HuH-7 (cell line): ENCODE measurements around the gene DRGX.

Source experiments
- DNase-seq: peaks from one replicate; pipeline ENCODE4 v3.0.0; 2011; ENCODE audit warnings: low spot score

Gene DRGX

DNA sequence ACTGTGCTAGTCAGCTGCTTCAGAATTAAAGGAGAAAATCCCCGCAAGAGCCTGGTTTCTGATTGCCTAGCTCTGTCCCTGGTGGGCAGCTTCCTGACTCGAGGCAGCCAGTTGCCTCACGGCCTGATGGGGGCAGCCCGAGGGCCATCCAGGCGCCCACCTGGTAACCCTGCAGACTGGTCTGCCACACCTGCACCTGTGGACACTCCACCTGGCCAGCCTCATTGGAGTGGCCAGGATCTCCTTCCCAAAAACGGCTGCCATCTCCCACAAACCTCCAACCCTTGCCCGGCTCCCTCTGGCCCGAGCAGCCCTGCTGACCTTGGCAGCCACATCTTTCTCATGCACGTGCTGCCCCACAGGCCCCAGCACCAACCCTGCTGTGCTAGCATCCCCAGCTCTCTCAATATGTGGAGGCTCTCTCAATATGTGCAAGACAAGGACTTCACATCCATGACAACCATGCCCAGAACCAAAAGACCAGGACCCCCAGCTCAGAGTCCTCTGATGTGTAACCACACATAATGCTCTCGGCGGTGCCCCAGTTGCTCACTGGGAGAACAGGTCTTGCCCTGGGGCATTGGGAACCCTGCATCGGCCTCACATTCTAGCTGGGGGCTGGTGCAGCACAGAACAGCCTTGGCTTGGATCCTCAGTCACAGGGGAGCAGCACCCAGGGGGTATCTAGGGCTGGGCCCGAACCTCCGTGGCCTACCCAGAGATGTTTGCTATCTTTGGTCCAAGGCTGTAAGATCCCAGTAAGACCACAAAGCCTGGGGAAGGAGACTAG is 14.6 kb downstream of the DRGX start:
- DNase-seq, result no peak

DNA sequence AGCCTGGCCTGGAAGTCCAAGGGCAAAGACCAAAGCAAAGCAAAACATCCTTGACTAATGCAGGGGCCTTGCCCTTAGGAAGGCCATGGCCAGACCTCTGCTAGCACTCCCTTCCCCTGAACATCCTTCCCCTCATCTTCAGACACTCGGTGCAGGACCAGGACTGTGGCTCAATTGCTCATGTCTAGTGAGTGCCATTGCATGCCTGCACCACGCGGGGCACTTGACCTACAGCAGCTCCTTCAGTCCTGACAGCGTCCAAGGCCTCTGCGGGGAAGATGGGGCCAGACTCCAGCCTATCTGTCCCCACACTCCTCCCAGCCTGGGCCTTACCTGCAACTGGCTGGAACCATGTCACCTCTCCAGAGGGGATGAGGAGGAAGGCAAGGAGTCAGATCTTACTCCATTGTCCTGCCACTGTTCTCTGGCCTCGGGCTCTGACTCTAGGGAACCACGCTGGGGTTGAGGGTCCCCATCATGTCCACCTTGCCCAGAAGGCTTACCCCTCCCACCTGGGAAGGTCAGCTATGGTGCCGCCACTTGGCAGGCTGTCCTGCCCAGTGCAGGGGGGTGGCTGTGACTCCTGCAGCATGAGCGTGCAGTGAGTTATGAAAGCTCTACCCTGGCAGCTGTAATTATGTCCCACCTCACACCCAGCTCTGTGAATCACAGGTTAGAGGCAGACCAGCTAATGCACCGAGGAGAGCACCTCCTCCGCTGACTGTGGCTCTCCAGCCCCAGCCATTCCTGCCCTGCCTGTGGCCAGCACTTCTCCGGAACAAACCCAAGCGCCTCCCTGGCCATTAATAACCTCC is 16.1 kb downstream of the DRGX start:
- peak; percentile 57 for DNase-seq

DNA sequence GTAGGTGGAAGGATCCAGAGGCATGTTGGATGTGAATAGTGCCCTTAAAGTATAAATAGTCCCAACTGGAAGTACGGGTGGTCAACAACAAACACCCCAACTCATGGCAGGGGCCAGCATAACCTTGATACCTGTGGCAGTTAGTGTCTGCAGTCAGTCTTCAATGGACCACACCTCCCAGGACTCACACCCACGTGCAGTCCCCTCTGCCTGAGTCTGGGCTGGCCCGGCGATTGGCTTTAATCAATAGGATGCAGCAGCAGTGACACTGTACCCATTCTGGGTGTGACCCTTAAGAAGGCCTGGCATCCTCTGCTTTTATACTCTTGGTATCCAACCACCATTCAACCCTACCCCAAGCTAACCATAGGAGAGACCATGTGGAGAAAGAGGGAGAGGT is 18.6 kb downstream of the DRGX start:
- DNase-seq, result no peak

DNA sequence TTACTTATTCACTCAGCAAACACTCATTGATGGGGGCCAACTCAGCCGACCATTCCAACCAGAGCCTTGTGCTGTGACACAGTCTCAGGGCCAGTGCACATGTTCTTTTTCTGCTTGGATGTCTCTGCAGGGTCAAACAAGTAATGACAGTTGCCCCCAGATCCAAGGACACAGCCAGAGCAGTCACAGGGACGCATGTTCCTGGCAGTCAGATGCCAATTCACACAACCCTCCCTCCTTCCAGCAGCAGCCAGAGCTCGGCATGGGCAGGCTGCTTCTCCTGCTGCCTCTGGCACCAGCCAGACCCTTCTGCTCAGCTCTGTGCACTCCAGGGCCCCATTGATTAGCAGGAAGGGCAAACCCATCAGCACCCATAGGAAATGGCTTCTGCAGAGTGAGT is 20.3 kb downstream of the DRGX start:
- DNase-seq, result no peak

DNA sequence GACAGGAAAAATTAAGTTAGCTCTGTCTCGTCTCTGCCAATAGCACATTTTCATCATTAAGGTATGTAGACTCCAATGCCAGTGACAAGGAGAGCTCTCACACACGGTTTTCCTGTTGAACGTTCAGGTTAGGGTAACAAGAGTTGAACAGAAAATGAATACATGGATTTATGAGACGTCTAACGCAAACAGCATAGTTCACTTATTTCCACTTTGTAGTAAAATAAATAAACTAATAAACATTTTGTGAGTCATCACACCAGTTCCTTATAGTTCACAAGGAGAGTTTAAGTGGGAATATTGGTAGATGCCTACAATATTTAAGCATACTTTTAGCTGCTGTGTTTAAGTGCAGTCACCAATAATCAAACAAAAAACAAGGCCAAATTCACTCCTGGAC is 21.1 kb downstream of the DRGX start:
- DNase-seq, result no peak

DNA sequence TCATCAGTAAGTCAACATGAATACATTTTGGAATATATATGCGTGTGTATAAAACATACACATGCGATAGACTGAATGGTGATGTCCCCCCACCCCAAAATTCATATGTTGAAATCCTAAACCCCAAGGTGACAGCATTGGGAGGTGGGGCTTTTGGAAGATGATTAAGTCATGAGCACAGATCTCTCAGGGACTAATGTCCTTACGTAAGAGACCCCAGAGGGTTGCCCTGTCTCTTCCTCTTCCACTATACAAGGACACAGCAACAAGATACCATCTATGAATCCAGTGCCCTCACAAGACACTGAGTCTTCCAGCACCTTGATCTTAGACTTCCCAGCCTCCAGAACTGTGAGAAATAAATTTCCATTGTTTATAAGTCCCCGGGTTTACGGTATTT is 22.5 kb downstream of the DRGX start:
- no peak for DNase-seq

DNA sequence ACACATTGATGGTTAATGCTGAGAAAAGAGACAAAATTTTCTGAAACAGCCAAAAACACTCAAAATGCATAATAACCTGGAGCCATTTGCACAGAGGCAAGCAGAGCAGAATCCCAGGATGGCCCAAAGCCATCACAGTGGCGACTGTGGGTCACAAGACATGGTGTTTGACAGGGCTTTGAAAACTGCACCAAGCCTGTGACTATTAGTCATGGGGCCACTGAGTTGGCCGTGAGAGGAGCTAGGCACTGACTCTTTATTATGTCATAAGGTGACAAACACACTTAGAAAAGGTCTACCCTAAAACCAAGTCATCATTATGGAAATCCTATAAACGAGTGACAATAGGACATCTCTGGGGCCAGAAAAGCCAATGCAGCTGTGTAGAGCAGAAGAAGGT is 23.9 kb downstream of the DRGX start:
- DNase-seq, result no peak

DNA sequence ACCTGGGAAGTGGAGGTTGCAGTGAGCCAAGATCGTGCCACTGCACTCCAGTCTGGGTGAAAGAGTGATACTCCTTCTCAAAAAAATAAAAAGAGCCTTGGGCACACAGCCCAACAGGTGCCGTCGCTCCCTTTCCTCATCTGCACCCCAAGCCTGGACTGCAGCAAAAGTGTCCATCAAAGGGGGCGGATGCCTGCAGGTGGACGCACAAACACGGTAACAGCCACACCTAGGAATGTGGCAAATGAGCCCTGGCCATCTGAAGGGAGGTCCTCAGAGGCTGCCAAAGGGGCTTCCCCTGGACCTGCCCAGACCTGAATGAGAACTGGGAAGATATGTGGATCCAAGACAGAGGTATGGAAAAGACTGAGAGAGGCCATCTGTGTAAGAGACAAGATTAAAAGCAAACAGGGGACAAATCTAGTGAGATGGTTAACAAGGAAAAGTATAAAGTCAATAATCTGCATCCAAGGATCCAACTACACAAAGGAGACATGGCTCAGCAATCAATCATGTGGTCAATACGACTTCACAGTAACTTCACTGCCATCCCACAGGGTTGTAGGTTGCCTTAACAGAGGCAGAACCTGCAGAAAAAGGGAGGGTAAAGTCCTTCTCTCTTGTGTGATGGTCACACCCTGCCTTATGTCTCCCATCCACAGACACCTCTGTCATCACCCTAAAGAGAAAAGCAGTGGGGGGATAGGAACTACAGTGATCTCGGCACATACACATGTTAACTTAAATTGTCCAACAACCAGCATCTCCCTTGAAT is 25.4 kb downstream of the DRGX start:
- no peak for DNase-seq

DNA sequence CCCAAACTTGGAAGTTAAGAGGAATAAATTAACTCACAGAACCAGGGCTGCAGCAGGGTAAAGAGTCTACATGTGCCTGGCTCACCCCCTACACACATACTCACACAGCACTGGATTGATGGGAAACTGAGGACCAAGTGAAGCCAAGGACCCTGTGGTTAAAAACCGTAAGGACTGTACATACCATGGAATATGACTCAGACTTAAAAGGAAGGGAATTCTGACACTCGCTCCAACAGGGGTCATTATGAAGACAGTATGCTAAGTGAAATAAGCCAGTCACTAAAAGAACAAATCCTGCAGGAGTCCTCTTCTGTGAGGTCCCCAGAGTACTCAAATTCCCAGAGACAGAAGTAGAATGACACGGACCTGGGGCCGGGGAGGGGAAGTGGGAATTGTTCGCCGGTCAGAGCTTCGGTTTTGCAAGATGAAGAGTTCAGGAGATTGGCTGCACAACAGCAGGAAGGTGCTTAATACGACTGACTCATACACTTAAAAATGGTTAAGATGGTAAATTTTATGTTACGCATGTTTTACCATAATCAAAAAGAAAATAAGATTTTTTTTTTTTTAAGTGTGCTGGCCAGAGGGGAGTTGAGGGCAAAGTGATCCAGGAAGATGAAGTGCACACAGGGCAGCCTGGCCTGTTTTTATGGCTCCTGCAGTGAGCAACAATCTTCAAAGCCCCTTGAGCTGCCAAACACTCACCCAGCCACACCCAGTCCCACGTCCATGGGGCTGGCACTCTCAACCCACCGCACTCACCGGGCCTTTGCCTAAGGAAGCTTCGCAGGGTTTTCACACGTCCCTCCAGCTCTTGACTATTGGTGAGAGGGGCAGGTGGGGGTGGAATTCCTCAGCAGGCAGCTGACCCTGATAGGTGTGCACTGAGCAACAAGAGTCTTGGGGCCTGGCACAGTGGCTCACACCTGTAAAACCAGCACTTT is 26.4 kb downstream of the DRGX start:
- no peak for DNase-seq

DNA sequence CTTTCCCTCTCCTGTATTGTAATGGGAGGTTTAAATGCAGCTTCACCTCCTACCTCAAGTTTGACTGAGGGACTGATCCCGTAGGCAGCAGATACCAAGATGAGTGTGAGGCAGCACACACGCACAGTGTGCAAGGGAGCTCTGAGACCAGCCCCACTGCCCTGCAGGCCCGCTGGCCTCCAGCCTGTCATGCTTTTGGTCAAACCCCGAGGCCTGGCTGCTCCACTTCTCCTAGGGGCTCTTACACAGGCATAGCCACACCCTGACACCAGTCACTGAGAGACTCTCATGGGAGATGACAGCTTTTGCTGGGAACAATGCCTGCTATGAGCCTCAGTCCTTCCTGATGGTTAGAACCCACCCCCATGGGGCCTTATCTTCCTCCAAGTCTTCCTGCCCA is 27.6 kb downstream of the DRGX start:
- no peak for DNase-seq

DNA sequence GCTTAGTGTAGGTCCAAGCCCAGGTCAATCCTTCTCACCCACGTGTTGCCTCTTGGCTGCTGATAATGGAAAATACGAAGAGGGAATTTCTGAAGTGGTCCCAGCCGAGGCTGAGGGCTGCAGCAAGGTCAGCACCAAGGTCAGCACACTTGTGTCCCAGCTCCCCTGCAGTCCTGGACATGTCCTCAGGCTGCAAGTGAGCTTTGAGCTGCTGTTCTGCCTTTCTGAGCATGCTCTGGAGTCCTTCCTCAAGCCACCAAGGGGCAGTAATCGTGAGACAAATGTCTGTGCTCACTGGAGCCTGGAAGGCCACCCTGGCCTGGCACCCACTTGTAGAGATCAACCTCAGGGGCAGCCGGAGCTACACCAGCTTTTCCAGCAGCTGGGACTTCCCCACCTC is 28.3 kb downstream of the DRGX start:
- DNase-seq, result no peak

DNA sequence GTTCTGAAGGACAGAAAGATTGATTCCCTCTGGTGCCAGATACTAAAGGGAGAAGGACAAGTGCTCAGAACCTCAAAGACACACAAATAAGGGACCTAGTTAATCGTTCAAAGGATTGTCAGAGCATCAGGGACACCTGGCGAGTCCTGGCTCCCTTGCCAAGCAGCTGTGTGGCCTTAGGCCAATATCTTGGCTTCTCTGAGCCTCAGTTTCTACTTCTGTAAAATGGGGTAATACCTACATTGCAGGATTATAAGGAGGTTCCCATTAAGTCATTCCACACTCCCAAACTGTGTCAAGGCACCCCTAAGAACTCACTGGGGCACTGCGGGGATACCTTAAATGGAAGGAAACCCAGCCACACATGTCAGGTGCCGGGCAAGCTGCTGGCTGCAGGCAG is 29.4 kb downstream of the DRGX start:
- DNase-seq, result no peak

DNA sequence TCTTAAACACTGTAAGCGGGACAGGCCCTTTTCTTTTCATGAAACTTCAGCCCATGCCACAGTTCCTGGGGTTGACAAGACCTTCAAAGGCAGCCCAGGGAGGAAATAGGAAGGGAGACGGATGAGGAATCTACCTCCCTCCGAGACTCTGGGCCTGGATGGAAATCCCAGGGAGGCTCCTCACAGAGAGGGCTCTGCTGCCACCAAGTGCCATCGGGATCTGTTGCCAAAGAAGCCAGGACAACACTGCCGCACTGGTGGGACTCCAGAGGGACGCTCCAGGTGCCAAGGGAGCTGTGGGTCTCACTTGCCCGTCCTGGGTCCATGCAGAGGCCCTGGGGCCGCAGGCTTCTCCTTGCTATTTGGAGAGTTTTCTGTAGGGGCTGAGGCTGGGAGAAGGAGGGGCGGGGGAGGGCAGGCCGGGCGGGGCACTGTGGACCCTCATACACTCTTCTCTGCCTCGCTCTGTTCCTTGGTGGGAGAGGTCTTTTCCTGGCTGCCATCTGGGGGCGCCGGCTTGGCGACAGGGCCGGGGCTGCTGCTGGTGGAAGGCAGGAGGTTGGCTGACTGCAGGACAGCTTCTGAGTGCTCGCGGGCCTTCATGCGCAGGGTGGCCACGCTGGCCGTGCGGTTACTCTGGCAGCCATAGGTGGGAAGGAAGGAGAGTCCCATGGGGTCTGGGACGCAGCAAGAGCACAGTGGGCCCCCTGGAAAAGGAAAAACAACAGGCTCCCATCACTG is 30.0 kb downstream of the DRGX start:
- DNase-seq, result no peak

DNA sequence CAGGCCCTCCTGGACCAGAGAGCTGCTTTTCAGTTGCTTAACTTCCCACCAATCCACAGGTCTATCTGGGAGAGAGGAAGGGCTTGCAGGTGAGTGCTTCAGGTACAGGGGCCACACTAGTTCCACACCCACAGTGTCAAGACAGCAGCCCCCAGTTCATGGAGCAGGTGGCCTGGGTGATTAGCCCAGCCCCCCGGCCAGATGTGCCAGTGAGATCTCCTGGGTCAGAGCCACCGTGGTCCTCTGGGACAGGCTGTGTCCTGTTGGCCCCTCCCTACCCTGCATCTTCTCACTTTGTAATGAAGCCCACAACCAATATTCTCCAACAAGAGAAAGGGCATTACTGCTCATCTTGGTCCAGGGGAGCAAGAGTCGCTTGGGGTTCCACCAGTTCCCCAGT is 30.6 kb downstream of the DRGX start:
- no peak for DNase-seq

DNA sequence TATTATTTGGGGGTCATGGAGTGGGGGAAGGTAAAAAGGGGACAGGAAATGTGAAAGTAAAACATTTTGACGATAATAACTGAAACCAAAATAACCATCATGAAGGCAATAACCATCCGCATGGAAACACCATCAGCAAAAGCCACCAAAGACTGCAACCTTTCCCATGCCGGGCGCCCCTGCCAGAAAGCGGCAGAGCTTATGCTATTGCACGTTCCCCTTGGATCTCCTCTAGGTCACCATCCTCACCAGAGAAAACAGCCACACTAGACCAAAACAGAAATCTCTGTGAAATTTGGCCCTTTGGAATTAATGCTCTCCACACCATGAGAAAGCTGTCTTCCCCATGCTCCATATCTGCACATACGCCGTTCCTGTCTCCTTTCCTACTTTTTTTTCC is 31.1 kb downstream of the DRGX start:
- no peak for DNase-seq

DNA sequence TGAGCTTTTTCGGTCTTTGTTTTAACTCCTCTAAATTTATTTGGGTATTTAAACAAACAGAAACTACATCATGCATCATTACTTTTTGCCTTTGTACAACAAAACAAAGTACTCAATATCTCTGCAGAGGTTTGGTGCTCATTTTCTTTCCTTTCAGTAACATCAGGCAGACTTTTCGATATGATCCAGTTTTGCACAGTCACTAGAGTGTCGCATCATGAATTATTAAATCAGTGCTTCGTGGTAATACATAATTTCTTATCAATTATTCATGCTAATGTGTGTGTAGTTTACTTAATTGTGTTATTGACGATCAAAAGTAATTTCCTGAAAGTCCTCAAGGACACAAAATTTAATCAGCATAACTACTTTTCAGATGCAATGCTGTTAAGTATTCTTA is 31.8 kb downstream of the DRGX start:
- DNase-seq, result no peak

DNA sequence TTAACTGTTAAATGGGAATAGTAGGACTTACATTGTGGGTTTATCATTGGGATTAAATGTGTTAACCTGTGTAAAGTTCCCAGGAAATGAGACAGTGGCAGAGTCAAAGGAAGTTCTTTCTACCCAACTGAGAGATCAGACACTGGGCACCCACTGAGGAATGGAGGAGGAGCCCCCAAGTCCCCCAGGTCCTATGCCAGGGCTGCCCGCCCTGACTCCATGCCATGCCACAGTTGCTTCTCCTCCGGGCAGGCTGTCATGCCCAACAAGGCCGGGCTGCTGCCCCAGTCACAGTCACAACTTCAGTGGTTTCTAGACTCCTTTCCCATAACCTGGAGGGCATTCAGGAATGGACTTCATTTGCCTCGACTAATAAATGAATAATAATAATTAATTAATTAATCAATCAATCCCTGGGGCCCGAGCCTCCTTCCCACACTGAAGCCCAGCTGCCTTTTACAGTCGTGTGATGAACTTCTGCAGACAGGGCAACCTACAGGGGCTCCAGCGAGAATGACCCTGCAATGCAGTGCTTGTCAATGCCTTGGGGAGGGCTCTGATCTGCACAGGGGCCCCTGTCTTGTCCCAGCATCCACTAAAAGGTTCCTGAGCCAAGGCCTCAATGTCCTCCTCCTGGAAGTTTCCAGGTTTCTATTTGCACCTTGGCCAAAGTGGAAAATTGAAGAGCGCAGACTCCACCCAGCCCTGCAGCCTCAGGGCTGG is 32.4 kb downstream of the DRGX start:
- DNase-seq, result no peak

DNA sequence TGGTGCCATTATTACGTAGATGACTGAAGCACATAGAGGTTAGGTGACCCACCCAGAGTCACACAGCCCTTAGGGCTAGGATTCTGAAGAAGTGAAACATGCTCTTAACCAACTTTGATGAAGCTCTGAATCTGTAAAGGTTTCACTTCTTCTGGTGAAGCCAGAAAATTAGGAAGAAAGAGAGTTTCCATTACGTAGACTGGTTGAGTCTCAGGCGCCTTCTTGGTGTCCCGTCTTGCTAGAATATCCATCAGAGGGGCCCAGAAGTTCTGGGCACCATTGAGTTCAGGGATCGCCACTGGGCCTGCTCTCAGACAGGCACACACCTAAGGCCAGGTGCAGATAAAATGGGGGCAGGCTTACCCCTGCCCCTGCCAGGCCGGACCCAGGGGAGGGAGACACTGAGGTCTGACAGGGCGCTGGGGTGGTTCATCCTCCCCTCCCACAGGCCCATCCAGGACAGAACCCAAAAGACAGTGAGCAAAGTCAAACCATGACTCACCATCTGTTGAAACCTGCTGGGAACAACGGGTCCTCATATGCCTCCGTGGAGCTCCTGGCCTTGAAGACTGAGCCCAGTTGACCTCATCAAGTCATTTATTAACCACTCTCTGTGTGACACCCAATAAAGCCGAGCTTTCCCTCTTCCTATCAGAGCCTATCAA is 33.2 kb downstream of the DRGX start:
- DNase-seq, result peak; percentile 26

DNA sequence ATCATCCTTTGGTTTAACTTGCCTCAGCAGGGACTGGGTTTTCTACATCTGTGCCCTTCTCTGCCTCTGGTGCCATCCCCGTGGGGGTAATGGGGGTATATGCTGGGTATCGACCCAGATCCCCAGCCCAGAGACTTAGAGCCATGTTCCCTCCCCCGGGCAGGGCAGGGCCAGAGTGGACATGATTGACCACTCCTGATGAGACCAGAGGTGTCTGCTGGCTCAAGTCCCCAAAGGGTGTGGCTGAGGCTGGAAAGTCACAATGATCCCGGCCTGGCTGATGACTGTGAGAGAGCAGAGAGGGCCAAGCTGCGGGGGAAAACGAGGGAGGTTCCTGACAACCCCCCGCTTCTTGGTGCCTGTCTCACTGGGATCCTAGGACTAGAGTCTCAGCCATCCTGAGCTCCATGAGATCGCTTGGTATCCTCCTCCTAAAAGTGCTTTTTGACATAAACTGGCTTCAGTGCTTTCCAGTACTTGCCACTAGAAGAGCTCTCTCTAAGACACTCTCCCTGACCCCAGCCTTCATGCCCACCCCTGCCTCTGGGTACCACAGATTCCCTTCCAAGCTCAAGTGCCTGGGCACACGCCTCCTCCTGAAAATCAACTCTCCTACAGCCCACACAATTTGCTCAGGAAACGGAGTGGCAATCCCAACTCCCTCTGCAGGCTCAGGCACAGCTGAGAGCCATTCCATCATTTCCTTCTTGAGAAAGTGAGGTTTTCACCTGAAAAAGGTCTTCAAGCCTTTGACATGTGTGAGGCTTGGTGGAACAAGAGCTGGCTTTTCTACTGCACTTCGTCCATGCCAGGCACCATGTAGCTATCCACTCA is 33.9 kb downstream of the DRGX start:
- DNase-seq, result no peak
